ENCODE results near the gene ACSL6.
"Not testable (repeated sequence)": the region's sequence is repeated elsewhere in the genome, so short reads cannot be mapped to it uniquely, and the experiment has no call there.

ACSL6 gene

GRCh38 chr5:131947445-131947844 is 64.0 kb downstream of the ACSL6 start:
- DNase-seq (ENCODE audit: low read depth in 1 of 2, low spot score in 1 of 2): no peak

- DNase-seq (ENCODE audit: low read depth in 1 of 2, low spot score in 1 of 2): no peak
Measured at GRCh38 chr5:131945551-131946168, 65.8 kb downstream of the ACSL6 start, which contains the start of gene MEIKIN. Gene MEIKIN (minus strand): TSS chr5:131945663. CDS start chr5:131945505, 158 bp downstream.

GRCh38 chr5:131944702-131945550 is 66.5 kb downstream of the ACSL6 start:
- DNase-seq (ENCODE audit: low read depth in 1 of 2, low spot score in 1 of 2): no peak

- no peak for DNase-seq (ENCODE audit: low read depth in 1 of 2, low spot score in 1 of 2)
Measured at GRCh38 chr5:131943916-131944315, 67.5 kb downstream of the ACSL6 start.

GRCh38 chr5:131942016-131942415 is 69.4 kb downstream of the ACSL6 start:
- DNase-seq (ENCODE audit: low read depth in 1 of 2, low spot score in 1 of 2): no peak

- DNase-seq (ENCODE audit: low read depth in 1 of 2, low spot score in 1 of 2): no peak
Measured at GRCh38 chr5:131939690-131940345, 71.6 kb downstream of the ACSL6 start.

GRCh38 chr5:131932235-131932634 is 79.2 kb downstream of the ACSL6 start:
- no peak for DNase-seq (ENCODE audit: low read depth in 1 of 2, low spot score in 1 of 2)

GRCh38 chr5:131928957-131929356 is 82.5 kb downstream of the ACSL6 start:
- no peak for DNase-seq (ENCODE audit: low read depth in 1 of 2, low spot score in 1 of 2)

GRCh38 chr5:131926168-131926567 is 85.3 kb downstream of the ACSL6 start:
- no peak for DNase-seq (ENCODE audit: low read depth in 1 of 2, low spot score in 1 of 2)

- no peak for DNase-seq (ENCODE audit: low read depth in 1 of 2, low spot score in 1 of 2)
Measured at GRCh38 chr5:131916481-131916880, 95.0 kb downstream of the ACSL6 start.

- no peak for DNase-seq (ENCODE audit: low read depth in 1 of 2, low spot score in 1 of 2)
Measured at GRCh38 chr5:131914472-131914871, 97.0 kb downstream of the ACSL6 start.

- no peak for DNase-seq (ENCODE audit: low read depth in 1 of 2, low spot score in 1 of 2)
Measured at GRCh38 chr5:131913603-131914002, 97.9 kb downstream of the ACSL6 start.

GRCh38 chr5:131906668-131907067 is 104.8 kb downstream of the ACSL6 start:
- DNase-seq (ENCODE audit: low read depth in 1 of 2, low spot score in 1 of 2): no peak

GRCh38 chr5:131902266-131902665 is 109.2 kb downstream of the ACSL6 start:
- DNase-seq (ENCODE audit: low read depth in 1 of 2, low spot score in 1 of 2): not testable (repeated sequence)
